ENCODE data around the gene ADAD2.
A peak's percentile ranks its signal among the peaks of the same experiment; 100 is the strongest.

Gene ADAD2

GRCh38 chr16:84186685-84187437 is 4.1 kb upstream of the ADAD2 start, which contains the start of gene TAF1C:
Gene TAF1C, minus strand, starts transcription at chr16:84187057. Its CDS starts 2,069 bp downstream, at chr16:84184988.
- H3K4me3 ChIP-seq (ENCODE audit: low read depth, low read length): peak within 1 kb of the TSS; percentile 100
- peak; percentile 98 for DNase-seq (ENCODE audit: low read depth)
- TF ChIP-seq, protein P1, sequence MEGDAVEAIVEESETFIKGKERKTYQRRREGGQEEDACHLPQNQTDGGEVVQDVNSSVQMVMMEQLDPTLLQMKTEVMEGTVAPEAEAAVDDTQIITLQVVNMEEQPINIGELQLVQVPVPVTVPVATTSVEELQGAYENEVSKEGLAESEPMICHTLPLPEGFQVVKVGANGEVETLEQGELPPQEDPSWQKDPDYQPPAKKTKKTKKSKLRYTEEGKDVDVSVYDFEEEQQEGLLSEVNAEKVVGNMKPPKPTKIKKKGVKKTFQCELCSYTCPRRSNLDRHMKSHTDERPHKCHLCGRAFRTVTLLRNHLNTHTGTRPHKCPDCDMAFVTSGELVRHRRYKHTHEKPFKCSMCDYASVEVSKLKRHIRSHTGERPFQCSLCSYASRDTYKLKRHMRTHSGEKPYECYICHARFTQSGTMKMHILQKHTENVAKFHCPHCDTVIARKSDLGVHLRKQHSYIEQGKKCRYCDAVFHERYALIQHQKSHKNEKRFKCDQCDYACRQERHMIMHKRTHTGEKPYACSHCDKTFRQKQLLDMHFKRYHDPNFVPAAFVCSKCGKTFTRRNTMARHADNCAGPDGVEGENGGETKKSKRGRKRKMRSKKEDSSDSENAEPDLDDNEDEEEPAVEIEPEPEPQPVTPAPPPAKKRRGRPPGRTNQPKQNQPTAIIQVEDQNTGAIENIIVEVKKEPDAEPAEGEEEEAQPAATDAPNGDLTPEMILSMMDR (IDR thresholded peaks at IDR 0.05; ENCODE audit: insufficient read depth, low read depth, low read length, missing control alignments): peak; percentile 97

DNA sequence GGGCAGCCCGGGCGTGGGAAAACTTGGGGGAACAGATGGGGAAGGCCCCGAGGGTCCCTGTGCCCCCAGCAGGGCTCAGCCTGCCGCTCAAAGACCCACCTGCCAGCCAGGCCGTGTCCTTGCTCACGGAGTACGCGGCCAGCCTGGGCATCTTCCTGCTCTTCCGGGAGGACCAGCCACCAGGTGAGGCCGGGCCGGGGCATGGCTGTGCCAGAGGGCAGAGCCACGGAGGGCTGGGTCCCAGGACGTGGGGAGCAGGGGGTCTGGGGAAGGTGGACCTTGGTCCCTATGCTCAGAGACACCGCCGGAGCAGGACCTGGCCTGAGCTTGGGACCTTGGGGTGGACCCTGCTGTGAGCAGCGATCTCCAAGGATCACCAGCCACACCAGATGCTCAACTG is 509 bp downstream of the ADAD2 start:
- TF ChIP-seq, protein P1 (IDR thresholded peaks at IDR 0.05; ENCODE audit: insufficient read depth, low read depth, low read length, missing control alignments): no peak
- no peak overlapping the region for H3K4me3 ChIP-seq (ENCODE audit: low read depth, low read length)

DNA sequence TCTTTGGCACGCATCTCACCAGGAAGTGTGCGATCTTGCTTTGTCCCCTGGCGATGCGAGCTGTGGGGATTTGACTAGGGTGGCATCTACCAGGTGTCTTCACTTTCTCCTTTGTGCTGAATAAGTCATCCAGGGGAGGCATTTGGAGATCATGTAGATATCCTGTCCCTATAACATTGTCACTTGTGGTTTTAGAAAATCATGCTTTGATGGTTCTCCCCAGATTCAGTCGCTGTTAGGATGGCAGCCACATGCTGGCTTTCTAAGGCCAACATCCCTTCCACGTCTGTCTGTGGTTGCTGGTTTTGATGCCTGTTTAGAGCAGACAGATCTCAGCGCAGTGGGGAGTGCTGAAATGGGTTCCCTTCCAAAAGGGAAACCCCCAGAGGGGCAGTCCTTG is 2.5 kb downstream of the ADAD2 start:
- DNase-seq (ENCODE audit: low read depth): no peak
- TF ChIP-seq, protein P1 (IDR thresholded peaks at IDR 0.05; ENCODE audit: insufficient read depth, low read depth, low read length, missing control alignments): no peak
- H3K4me3 ChIP-seq (ENCODE audit: low read depth, low read length): no peak overlapping the region

More for the DNA sequence above, 509 bp downstream of the ADAD2 start:
- DNase-seq (ENCODE audit: low read depth): no peak

- no peak for DNase-seq (ENCODE audit: low read depth)
- TF ChIP-seq, protein P1 (IDR thresholded peaks at IDR 0.05; ENCODE audit: insufficient read depth, low read depth, low read length, missing control alignments): no peak
Measured at GRCh38 chr16:84194018-84194417, 3.1 kb downstream of the ADAD2 start.

DNA sequence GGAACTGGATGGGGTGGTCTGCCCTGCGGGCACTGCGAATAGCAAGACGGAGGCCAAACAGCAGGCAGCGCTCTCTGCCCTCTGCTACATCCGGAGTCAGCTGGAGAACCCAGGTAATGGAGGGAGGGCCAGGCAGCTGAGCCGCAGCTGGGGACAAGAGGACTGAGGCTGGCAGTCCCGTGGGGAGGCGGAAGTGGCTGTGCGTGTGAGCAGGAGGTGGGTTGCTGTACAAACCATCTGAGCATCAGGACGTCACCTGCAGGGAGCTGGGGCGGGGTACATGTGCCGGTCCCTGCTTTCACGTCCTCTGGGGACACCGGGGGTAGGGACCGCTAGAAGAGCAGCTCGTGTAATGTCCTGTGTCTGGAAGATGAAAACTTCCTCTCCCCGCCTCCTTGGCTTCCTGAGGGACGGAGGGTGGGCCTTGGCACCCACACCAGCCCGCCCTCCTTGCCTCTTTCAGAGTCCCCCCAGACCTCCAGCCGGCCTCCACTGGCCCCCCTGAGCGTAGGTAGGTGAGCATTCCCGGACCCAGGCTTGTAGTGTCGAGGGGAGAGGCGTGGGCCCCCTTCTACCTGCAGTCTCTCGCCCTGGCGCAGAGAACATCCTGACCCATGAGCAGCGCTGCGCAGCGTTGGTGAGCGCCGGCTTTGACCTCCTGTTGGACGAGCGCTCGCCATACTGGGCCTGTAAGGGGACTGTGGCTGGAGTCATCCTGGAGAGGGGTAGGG is 3.7 kb downstream of the ADAD2 start:
- DNase-seq (ENCODE audit: low read depth): peak; percentile 29
- no peak overlapping the region for H3K4me3 ChIP-seq (ENCODE audit: low read depth, low read length)
- TF ChIP-seq, protein P1 (IDR thresholded peaks at IDR 0.05; ENCODE audit: insufficient read depth, low read depth, low read length, missing control alignments): no peak

More at GRCh38 chr16:84194018-84194417, 3.1 kb downstream of the ADAD2 start:
- H3K4me3 ChIP-seq (ENCODE audit: low read depth, low read length): no peak overlapping the region

DNA sequence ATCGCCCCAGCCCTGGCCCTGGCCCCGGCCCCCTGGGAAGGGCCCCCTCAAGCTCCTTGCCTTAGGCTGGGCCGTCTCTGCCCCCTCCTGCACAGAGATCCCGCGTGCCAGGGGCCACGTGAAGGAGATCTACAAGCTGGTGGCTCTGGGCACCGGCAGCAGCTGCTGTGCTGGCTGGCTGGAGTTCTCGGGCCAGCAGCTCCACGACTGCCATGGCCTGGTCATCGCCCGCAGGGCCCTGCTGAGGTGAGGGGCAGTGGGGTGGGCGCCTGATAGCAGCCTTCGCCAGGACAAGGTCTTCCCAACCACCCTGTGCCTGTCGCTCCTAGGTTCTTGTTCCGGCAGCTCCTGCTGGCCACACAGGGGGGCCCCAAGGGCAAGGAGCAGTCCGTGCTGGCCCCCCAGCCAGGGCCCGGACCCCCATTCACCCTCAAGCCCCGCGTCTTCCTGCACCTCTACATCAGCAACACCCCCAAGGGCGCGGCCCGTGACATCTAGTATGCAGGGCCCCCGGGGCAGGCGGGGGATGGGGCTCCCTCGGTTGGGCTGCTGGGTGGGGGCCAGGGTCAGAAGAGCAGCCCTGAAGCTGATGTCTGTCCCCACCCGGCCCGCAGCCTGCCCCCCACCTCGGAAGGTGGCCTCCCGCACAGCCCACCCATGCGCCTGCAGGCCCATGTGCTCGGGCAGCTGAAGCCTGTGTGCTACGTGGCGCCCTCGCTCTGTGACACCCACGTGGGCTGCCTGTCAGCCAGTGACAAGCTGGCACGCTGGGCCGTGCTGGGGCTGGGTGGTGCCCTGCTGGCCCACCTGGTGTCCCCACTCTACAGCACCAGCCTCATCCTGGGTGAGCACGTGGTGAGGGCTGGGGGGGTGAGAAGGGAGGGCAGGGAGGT is 4.5 kb downstream of the ADAD2 start:
- no peak for DNase-seq (ENCODE audit: low read depth)
- TF ChIP-seq, protein P1 (IDR thresholded peaks at IDR 0.05; ENCODE audit: insufficient read depth, low read depth, low read length, missing control alignments): no peak
- no peak overlapping the region for H3K4me3 ChIP-seq (ENCODE audit: low read depth, low read length)

All from GM12865 (cell line).